Activated CD8-positive, alpha-beta memory T cell treated with anti-CD3 and anti-CD28 coated beads for 4 hours (primary cell): Measurements from ENCODE around the gene NDUFAF7.
"Not testable (repeated sequence)": the region's sequence is repeated elsewhere in the genome, so short reads cannot be mapped to it uniquely, and the experiment has no call there.

Source experiments
- DNase-seq, 2 donors: peaks; one replicate each; pipeline ENCODE4 v3.0.0-alpha.2; 2020; ENCODE audit warnings: low read depth in 2 of 2

NDUFAF7 gene

DNA sequence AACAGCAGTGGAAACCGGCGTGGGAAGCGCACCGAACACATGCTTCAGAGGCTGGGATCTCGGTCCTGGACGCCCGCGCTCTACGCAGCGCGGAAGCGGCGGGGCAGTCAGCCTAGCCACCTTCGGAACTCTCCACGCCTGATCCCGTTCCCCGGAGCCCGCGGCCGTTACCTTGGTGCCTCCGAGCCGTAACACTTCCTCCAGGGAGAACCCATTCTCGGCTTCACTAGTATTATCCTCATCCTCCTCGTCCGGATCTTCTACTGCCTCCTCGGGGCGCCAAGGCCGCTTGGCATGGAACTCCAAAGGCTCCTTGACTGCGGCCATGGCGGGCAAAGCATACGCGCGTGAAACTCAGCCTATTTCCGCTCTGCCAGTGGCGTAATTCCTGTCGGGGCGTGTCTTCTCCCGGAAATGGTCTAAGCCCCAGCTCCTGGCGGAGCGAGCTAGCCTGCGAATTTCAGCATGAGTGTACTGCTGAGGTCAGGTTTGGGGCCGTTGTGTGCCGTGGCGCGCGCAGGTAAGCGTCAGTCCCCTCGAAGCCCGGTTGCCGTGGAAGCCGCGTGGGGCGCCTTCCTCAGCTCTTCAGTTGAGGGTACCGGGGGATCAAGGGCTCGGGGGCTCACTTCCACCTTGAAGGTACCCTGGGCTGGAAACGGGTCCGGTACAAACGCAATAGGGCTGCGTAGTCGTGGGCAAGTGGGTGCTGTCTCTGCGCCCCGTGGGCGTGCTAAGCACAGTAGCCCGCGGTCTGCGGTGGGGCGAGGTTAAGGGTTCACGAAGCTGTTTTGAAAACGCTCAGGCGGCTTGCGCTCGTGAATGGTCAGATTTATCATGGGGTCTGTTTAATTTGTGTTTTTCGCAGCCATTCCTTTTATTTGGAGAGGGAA is at the start of gene NDUFAF7, which contains the start of gene CEBPZ:
Gene NDUFAF7 (plus strand): TSS at position 418 of the 890 bp plus-strand sequence. CDS start 48 bp downstream, at position 466.
Gene CEBPZ (minus strand): TSS at position 356 of the 890 bp plus-strand sequence. CDS start 29 bp downstream, at position 327.
- peak; percentile 71 to 82 for DNase-seq

DNA sequence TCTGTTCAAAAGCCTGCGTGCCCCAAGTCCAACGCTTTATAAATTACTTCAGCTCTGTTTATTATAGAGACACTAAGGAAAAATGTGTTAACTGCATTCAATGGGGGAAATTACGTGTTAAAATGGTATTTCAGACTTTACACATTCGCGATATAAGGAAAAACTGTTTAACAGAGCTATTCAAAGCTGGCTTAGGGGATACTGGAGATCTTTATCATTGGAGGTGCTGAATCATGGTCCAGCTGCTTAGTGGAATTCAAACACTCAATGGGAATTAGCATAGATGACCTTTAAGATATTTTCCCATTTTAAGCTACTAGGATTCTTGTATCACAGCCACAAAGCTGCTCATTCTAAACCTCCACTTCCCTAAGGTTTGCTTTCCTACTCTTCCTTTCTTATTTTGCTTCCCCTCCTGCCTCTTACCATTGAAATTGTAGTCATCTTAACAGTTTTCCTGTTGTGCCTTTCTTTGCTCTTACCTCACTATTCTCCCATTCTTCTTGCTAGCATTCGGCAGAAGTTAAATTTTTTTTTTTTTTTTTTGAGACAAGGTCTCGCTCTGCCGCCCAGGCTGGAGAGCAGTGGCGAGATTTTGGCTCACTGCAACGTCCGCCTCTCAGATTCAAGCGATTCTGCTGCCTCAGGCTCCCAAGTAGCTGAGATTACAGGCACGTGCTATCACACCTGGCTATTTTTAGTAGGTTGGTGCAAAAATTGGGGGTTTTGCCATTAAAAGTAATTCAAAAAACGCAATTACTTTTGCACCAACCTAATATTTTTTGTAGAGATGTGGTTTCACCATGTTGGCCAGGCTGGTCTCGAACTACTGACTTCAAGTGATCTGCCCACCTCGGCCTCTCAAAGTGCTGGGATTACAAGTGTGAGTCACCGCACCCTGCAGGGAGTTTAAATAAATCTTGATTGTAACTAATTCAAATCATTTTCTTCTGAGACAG is 49.5 kb upstream of the NDUFAF7 start:
- DNase-seq = no peak

DNA sequence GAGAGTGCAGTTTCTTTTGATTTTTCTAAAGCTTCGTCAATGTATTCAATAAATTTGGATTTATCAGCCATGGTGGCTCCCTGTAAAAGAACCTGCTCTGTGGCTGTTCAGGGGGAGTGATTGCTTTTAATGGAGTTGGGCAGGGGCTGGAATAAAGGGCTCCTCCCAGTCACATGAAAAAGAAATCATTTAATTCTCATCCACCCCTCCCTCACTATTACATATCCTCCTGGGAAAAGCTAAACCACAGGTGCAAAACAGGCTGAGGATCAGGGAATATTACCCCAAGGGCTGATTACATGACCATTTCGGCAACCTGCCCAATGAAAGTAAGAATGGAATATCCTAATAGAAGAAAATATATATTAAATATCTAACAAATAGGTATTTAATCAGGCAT is 42.9 kb upstream of the NDUFAF7 start, which contains the start of gene SULT6B1:
Gene SULT6B1 (minus strand): TSS at position 101 of the 400 bp plus-strand sequence. CDS start 30 bp downstream, at position 71.
- DNase-seq = no peak

DNA sequence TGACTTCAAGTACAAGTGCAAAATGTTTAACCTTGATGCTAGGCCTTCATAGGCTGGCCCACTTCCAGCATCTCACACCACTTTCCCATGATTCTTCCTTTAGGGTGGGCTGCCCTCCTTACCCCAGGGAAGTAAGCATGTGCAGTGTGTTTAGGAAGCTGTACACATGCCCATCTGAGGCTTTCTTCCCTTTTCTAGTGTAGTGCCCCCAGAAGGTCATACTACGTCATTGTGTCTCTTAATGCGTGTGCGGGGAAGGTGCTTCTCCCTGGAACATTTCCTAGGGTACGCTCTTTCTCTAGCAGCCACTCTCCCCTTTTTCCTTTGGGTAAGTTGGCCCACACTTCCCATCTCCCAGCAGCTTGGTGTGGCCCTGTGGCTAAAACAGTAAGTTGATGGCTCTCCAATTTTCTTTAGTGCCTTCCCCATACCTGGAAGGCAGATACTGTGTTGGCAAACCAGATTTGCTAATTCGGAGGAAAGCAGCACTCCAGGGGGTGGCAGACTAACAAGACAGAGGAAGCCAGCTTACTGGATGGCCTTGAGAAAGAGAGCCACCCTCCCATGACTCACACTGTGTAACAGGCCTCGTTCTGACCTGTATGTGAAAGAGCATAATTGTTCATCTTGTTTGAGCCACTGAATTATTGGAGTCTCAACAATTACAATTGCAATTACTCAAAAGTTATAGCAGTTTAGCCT is 41.9 kb upstream of the NDUFAF7 start:
- no peak for DNase-seq

DNA sequence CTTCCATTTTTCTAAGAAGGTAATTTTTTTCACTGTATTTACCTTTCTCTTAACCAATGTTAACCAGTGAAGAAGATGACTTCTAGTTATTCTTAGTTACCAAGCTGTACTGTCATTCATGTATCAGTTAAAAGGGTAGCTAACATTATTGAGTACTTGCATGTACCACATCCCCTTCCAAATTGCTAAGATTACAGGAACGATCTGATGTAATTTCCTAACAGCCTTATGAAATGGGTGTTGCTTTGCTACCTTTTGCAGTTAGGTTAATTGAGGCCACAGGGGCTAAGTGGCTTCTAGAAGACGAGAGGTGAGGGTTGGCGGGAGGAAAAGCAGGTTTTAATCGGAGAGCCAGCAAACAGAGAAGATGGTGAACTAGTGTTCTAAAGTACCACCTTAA is 41.2 kb upstream of the NDUFAF7 start:
- DNase-seq = no peak

DNA sequence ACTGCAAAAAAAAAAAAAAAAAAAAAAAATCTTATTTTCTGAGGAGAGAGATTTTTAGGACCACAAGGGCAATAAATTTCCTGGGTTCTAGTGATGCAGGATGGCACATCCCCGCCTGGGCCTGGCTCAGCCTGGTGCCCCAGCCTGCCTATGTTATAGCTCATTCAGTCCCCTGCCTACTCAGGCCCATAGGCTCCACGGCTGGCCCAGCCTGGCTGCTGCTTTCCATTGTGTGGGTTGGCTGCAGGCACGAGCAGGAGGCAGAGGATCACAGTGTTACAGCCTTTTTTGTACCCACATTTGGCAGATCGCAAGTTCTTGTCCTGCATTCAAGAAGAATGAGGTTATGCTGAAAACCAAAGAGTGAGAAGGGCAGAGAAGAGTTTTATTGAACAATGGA is 40.2 kb upstream of the NDUFAF7 start:
- no peak for DNase-seq

DNA sequence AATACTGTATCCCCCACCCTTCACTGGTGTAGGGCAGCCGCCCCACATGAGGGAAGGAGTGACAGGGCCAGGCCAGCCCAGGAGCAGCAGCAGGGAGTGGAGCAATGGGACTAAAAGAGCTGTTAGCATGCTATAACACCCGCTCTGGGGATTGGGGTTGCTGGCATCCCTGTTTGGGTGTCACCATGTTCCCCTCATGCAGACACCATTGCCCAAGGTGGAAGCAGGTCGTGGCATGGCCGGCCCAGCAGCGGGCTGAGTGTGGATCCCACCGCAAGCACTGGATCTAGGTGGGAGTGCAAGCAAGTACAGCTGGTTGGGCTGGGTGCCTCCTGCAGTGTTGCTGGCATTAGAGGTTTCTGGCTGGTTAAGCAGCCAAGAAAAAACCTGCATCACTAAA is 39.7 kb upstream of the NDUFAF7 start:
- DNase-seq = no peak

GRCh38 chr2:37192551-37192950 is 38.9 kb upstream of the NDUFAF7 start:
- no peak for DNase-seq

GRCh38 chr2:37195862-37196319 is 35.6 kb upstream of the NDUFAF7 start:
- DNase-seq = not testable (repeated sequence)

GRCh38 chr2:37196320-37197195 is 34.9 kb upstream of the NDUFAF7 start, which contains the start of gene CEBPZOS:
CEBPZOS (plus strand) TSS chr2:37196496; CDS start chr2:37199705, 3,209 bp downstream.
- peak; percentile 80 for DNase-seq

DNA sequence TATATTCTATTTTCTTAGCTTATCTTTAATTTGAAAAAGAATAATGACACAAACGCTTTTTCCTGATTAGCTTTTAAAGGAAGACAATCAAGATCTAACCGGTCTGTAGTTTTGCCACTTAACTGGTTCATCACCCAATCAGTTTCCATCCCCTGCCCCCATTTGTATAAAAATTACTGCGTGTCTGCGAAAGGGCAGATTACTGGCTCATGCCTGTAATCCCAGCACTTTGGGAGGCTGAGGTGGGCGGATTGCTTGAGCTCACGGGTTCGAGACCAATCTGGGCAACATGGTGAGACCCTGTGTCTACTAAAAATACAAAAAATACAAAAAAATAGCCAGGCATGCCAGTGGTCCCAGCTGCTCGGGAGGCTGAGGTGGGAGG is 32.8 kb upstream of the NDUFAF7 start:
- DNase-seq = no peak

DNA sequence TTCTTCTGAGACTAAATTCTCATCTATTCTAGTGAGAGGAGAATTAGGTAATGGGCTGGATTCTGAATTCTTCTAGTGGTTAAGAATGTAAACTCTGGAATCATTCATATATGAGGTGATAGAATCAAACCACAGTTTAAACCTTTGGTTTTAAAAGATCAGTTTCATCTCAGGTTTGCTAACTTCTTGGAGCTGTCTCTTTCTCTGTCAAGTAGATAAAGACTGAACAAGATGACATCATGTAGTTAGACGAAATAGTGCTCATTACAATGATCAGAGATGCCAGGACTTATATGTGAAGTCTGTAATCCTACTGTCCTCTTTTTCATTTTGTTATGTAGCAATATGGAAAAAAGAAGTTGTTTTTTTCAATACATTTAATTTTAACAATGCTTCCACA is 30.2 kb upstream of the NDUFAF7 start:
- no peak for DNase-seq

DNA sequence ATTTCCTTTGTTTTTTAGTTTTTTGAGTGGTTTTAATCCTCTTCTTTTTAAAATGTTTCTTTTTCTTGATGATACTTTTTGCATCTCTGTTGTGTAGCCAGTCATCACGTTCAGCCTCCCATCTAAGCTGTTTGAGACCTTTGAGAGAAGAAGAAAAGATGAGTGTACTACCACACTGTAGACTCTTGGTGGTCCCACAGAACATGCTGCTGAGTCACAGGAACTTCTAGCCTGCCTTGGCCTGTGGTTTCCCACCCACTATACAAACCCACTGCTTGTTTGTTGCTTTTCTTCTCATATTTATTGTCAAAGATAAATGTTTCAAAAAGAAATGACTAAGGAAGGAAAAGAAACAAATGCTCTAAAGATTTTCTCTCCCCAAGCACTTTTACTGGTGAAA is 29.7 kb upstream of the NDUFAF7 start:
- DNase-seq = peak; percentile 38 to 51

- no peak for DNase-seq
Observed at GRCh38 chr2:37203708-37204107, 27.8 kb upstream of the NDUFAF7 start.

- DNase-seq = not testable (repeated sequence)
Observed at GRCh38 chr2:37205071-37205661, 26.3 kb upstream of the NDUFAF7 start.

DNA sequence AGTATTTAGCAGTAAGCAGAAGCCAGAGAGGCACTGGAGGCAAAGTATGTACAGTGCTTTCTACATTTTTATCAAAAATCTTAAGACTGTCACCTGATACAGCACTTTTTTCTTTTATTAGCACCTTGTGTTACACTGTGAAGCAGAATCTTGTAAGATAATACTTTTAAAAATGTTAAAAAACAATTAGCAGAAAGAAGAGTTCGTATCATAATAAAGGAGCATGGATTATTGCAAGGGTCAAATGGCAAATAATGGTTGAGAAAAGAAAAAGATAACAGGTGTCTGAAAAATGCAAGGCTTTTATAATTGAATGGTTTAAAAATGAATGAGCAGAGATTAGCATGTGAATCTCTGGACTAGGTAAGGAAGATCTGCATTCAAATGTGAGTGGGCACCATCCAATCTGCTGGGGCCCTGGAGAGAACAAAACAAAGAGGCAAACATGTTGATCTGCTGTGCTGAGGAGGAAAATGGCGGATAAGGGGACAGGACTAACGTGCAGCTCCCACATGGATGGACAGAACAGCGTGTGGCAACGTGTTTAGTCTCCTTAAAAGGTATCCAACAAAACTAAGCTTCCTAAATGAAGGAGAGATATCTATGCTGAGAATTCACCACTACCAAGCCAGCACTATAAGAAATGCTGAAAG is 25.6 kb upstream of the NDUFAF7 start:
- DNase-seq = no peak

DNA sequence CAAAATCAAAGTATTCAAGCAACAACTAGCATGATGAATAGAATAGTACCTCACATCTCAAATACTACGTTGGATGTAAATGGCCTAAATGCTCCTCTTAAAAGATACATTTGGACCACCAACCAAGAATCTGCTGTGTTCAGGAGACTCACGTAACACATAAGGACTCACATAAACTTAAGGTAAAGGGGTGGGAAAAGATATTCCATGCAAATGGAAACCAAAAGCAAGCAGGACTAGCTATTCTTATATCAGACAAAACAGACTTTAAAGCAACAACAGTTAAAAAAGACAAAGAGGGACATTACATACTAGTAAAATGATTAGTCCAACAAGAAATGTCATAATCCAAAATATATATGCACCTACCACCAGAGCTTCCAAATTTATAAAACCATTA is 24.7 kb upstream of the NDUFAF7 start:
- not testable (repeated sequence) for DNase-seq

GRCh38 chr2:37211212-37211611 is 20.2 kb upstream of the NDUFAF7 start:
- no peak for DNase-seq

- DNase-seq = no peak
Observed at GRCh38 chr2:37211939-37212338, 19.5 kb upstream of the NDUFAF7 start.
